HCT116 (cell line): ENCODE measurements around the gene SCRG1.

Experiments
- CTCF ChIP-seq, 3 experiments: fragments of 200-600 bp in 1 of 3; sonication (generic) in 1 of 3; IDR thresholded peaks in 2 of 3; conservative IDR thresholded peaks in 1 of 3; 2 replicates each; pipeline ENCODE4 v1.5.1; 2012 to 2017; ENCODE audit warnings: low read depth in 2 of 3, low read length in 2 of 3, antibody characterized with exemption in 1 of 3, borderline replicate concordance in 1 of 3, control low read depth in 1 of 3, mild to moderate bottlenecking in 1 of 3, mixed read lengths in 1 of 3, mixed run types in 1 of 3, moderate library complexity in 1 of 3; ENCODE audit not compliant: insufficient read depth in 1 of 3
- EZH2 ChIP-seq: fragments of 200-600 bp; sonication (generic); IDR thresholded peaks from 2 replicates; pipeline ENCODE4 v1.6.1; 2017; ENCODE audit warnings: antibody characterized with exemption, mixed run types

- TF ChIP-seq CTCF (IDR thresholded peaks at IDR 0.05 in 2 of 3, conservative IDR thresholded peaks at IDR 0.05 in 1 of 3; ENCODE audit: borderline replicate concordance in 1 of 3, insufficient read depth in 1 of 3, low read depth in 2 of 3, low read length in 2 of 3) (no peak), EZH2 (no peak)
Measured at GRCh38 chr4:173410079-173410478, 11.2 kb upstream of the SCRG1 start.
